GM19239 (cell line): ENCODE measurements around the gene RAB29.

ENCODE experiments used
- DNase-seq: peaks from one replicate; pipeline ENCODE4 v3.0.0; 2011; ENCODE audit warnings: low spot score; ENCODE audit not compliant: insufficient read length
- FAIRE-seq: peaks from 2 replicates; lab custom pipeline; 2011; peaks lifted over from hg19 to GRCh38; lab: Jason Lieb, UNC

Gene RAB29

DNA sequence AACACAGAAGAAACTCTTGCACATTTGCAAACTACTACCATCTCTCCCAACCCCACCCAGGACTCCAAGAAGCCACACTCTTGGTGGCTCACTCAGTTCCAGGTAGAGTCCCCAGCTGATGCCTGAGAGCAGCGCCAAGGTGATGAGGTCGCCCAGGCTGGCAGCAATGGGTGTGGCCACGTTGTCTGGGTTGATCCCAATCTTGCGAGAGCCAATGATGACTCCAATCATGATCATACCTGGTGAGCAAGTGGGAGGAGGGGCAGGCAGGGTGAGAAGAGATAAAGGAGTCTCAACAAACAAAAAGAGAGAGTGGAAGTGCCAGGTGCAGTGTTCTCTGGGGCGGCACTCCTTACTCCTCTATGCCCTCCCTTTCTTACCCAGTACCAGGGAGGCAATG, 23.3 kb upstream of the RAB29 start:
- DNase-seq (no peak), FAIRE-seq (no peak)

DNA sequence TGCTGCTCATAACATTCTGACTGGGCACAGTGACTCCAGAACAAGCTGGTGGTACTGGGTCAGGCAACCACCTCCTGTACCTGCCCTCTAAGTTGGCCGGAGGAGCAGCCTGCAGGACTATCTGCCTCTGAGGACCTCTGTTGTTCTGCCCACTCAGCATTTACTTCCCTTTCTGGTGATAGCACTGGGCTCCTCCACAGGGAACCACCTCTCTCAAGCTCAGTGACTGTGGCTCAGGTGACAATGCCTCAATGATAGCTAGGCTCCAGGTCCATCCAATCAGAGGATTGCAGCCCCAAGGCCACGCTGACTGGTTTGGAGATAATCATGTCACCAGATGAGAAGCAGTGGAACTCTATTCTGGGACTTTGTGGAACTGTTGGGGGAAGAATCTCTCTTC, 21.9 kb upstream of the RAB29 start:
- DNase-seq, result no peak
- no peak for FAIRE-seq

DNA sequence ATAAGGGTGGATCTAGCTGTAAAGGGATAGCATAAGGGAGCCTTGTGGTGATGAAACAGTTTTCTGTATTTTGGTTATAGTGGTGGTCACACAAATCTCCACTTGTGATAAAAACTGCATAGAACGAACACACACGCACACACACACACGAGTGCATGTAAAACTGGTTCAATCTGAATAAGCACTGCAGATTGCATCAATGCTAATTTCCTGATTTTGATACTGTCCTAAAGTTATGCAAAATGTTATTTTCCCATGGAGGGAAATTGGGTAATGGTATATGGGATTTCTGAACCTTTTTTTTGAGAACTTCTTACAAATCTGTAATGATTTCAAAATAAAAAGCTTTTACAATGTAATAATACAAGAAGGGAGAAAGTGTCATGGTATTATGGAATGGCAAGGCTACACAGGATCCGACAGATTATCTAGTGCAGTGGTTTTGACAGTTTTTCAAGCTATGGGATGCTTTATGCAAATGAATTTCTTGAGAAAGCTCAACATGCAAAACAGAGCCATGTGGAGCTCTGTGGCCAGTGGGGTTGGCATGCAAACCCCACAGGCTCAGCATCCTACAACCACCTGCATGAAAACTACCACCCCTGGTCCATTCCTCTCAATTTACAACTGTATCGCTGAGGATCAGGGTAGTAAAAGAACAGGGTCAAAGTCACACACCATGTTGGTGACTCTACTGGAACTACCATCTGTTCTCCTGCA, 18.9 kb upstream of the RAB29 start:
- FAIRE-seq (peak; percentile 26), DNase-seq (no peak)

- DNase-seq (no peak), FAIRE-seq (no peak)
These were observed 17.8 kb upstream of the RAB29 start for GRCh38 chr1:205792961-205793673.

DNA sequence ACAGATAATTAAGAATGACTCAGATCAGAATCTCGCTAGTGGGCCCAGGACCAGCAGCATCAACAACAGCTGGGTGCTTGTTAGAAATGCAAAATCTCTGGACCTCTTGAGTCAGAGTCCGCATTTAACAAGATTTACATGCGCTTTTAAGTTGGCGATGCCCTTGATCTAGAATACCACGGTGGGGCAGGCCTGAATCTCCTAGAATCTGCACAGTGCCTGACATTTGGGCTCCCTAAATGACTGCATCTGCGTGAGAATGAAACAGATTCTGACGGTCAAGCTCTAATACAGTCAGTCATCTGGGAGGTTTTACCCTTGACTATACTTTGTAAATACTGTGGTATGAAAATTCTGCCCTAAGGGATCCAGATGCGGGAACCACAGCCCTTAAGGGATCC, 17.2 kb upstream of the RAB29 start:
- no peak for FAIRE-seq
- no peak for DNase-seq

DNA sequence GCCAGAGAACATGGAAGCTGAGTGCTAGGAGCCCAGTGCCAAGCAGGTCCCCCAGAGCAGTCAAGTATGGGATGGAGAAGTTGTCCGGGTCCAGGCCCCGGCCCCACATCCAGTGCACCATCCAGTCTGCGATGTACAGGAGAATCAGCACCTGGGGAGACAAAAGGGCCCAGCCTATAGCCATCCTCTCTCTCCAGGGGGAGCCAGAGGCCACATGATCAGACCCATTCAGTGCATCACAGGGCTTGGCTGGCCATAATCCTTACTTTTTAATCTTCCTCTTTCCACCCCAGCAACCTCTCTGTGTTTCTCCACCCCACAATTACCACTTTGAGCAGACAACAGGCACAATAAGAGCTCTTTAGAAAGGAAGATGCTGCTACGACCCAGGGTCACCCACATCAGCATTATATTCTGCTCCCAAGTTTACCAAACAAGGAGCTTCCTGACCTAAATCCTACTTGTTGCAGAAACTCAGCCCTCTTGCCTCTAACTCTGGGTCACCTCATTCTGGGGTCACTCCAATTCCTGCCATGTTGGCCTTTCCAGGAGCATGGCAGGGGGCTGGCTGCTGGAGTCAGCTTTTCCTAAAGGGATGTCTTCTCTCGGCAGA, 16.4 kb upstream of the RAB29 start:
- DNase-seq, result peak; percentile 73
- FAIRE-seq, result peak; percentile 79

GRCh38 chr1:205787287-205787916, 12.1 kb upstream of the RAB29 start:
- no peak for DNase-seq
- FAIRE-seq, result no peak

DNA sequence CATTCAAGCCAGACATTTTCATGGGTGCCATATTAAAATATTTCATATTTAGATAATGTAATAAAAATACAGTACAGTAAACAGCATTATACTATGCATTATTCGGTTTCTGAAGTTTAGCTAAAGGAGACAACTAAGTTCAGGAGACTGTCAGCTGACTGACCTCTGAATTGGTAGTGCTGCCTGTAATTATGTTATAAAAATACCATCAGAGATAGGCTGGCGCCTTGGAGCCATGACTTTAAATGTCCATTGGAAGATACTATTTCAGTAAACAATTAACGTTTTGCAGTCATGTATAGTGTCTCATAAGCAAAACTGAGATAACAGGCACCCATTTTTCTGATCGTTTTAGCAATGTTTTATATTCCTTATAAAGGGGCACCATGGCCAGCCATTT, 11.3 kb upstream of the RAB29 start:
- no peak for DNase-seq
- FAIRE-seq, result no peak

DNA sequence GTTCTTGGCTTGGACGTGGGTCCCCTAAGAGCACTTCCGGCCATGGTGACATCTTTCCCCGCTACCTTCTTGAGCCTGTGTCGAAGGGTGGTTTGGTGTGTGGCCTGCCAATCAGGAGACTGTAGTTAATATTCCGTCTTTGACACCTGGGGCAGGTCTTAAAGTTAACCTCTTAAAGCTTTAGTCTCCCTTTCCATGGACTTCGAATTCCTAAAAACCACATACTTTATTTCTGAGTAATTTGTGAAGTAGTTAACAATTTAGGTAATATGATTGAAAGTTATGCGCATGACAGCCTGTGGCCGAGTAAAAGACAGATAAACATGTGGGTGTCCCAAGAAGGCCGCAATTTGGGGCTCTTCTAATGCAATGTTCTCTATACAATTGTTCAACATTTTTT, 10.2 kb upstream of the RAB29 start:
- FAIRE-seq (no peak), DNase-seq (no peak)

- FAIRE-seq, result no peak
- DNase-seq, result no peak
These were observed 8.6 kb upstream of the RAB29 start for GRCh38 chr1:205783904-205784303.

DNA sequence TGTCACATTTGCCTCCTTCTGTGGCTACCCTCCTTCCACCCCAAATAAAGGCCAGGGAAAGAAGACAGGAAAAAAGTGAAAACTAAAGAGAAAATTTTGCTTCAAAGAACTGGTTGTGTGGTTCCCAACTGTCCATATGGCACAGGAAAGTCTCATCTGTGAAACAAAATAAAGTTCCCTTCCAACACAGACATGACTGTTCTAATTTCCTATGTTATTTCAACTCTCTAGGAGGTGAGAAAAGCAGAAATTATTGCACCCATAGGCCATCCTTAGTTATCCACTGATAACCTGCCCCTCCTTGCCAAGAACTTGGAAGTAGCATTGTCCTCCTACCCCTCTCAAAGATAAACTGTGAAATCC, 8.1 kb upstream of the RAB29 start:
- FAIRE-seq (no peak), DNase-seq (no peak)

DNA sequence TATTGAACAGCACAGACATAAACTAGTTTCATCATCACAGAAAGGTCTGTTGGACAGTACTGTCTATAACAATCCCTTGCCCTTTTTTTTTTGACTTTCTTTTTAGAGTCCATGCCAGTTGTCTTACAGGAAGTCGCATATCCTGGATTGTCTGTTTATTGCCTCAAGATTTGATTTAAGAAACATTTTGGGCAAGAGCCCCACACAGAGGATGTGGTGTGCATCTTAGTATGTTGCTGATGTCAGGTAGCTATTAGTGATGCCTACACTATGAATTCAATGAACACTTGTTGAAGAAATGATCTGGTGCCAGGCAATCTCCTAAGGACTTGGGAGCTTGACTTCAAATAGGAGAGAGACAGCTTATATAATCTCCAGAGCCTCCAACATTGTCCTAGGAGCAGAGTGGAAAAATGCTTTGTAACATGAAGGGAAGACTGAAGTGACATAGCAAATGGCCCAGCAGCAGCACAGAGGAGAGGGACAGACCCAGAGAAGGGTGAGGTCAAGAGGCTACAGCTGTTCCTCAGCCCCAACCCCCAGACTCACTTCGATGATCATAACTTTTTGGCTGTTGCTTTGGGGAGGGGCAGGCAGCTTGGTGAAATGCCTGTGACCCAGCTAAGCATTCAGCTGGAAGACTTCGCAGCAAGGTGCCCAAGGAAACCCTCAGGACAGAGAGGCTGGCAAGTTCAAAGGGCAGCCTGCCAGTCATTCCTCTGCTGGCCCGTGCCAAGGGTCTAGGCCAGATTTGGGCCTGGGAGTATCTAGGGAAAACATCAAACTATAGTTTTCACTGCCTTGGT, 7.5 kb upstream of the RAB29 start:
- FAIRE-seq (no peak), DNase-seq (no peak)

DNA sequence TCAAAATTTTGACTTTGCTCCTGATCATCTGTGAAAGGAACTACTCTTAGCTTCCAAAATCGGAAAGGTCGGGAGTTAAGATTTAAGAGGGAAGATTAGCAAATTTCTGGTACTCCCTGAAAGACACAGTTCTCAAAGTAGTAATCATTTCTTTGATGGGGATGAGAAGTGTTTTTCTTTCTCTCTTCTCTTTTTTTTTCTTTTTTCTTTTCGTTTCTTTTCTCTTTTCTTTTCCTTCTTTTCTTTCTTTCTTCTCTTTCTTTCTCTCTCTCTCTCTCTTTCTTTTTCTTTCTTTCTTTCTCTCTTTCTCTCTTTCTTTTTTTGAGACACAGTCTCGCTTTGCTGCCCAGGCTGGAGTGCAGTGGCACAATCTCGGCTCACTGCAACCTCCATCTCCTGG, 5.1 kb upstream of the RAB29 start:
- FAIRE-seq (no peak), DNase-seq (no peak)

- no peak for FAIRE-seq
- no peak for DNase-seq
These were observed 2.7 kb upstream of the RAB29 start for GRCh38 chr1:205777994-205778393.

DNA sequence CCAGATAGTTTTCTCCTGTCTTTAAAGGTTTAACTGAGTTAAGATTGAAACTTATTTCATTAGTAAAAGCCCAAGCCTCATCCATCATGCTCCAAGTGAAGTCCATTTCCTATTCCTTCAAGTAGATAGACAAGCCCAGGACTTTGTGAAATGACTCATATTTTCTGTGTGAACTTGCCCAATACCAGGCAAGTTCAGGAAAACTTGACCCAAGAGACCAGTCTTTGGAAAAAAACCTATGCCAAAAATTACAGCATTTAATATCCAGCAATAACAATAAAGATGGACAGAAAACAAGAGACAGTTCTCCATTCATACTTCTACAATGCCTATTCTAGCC, 405 bp upstream of the RAB29 start:
- DNase-seq, result no peak
- FAIRE-seq, result no peak

DNA sequence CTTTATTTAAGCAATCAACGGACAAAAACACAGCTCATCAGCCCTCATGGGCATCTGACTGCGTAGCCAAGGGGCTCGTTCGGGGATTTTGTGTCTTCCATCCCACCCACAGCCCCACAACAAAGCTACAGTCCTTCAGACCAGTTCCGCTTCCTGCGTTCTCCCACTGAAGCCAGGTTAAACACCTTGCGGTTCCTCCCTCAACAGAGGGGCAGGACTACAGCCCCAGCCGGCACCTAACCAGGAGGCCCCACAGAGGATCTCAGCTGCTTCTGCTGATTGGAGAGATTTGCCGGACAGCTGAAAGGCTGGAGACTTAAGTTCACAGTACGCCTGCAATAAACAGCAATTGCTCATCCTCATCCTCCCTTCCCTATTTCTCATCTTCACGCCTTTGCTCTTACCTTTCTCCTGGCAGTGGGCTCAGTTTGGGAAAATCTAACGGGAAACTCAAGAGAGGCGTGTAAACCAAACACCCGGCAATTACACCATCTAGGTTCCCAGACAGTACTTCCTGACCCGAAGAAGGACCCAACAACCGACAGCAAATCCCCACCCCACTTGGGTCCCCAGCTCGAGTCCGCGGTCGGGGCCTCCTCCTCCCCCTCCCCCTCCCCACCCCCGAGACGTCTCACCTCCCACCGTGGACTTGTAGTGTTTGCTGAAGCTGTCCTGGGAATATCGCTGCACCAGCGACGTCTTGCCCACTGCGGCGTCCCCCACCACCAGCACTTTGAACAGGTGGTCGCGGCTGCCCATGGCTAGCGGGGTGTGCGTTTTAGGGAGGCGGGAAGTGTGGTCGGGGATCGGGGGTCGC, 876 bp downstream of the RAB29 start:
- DNase-seq (no peak), FAIRE-seq (peak; percentile 47)

- DNase-seq (no peak), FAIRE-seq (peak; percentile 18)
These were observed 2.7 kb downstream of the RAB29 start for GRCh38 chr1:205772607-205773032.

DNA sequence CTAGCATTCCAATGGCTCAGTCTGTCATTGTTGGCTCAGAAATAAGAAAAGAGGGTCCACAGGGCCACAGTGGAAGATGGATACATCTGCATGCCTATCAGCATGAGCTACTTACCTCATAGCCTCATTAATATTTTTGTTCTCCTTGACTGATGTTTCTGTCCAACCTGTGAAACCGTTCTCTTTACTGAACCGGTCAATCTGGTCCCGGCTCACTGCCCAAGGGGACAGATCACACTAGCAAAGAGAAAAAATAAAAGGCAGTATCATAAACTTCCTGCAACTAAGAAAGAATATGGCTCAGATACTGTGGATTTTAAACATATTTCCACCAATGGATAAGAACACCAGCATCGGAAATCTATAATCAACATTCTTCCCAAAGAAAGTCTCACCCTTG, 4.7 kb downstream of the RAB29 start:
- DNase-seq (no peak), FAIRE-seq (no peak)

DNA sequence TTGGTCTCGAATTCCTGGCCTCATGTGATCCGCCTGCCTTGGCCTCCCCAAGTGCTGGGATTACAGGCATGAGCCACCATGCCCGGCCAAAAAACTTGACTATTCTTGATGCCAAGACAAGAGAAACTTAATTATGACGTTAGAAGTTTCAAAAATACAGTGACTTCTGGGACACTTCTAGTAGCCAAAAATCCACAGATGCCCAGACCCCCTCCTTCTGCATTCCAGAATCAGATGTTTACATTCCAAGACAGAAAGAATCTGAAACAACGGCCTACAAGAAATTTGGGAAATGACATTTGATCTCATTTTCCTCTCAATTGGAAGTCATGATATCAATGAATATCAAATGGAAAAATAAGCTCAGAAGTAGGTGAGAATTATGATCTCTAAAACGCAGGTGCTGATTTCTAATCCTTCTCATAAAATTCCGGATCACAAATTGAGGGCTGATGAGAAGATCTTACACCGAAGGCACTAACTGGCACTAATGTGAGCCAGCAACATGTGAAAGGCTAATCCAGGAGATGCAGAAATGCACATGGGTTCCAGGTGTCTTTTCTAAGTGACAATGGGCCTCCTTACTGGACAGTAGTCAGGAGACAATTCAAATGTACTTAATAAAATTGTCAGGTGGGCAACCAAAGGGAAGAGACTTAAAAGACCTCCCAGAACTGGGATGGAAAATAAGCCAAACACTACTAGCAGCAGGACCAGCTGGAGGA, 5.5 kb downstream of the RAB29 start:
- FAIRE-seq, result no peak
- DNase-seq, result no peak
